GM19463 (cell line): ENCODE results near the gene IGLL5.
"Not testable (repeated sequence)": the region's sequence is repeated elsewhere in the genome, so short reads cannot be mapped to it uniquely, and the experiment has no call there.

Experiments
- ATAC-seq: cut with Tn5 transposase; IDR thresholded peaks from one replicate; pipeline ENCODE4 v1.9.1; 2021; ENCODE audit warnings: mild to moderate bottlenecking, moderate library complexity; ENCODE audit not compliant: unreplicated experiment

Gene IGLL5

GRCh38 chr22:22884010-22884887, 3.4 kb upstream of the IGLL5 start:
- ATAC-seq: no peak

- peak; percentile 59 for ATAC-seq
Measured at GRCh38 chr22:22884888-22885840, 2.5 kb upstream of the IGLL5 start.

- ATAC-seq: no peak
Measured at GRCh38 chr22:22886546-22886945, 1.1 kb upstream of the IGLL5 start.

GRCh38 chr22:22888571-22889353, 1.1 kb downstream of the IGLL5 start:
- no peak for ATAC-seq

- ATAC-seq: no peak
Measured at GRCh38 chr22:22890085-22890484, 2.5 kb downstream of the IGLL5 start.

GRCh38 chr22:22891139-22891621, 3.6 kb downstream of the IGLL5 start:
- no peak for ATAC-seq

GRCh38 chr22:22892096-22893052, 4.8 kb downstream of the IGLL5 start:
- ATAC-seq: no peak

- ATAC-seq: no peak
Measured at GRCh38 chr22:22893077-22893805, 5.6 kb downstream of the IGLL5 start.

GRCh38 chr22:22893891-22894739, 6.5 kb downstream of the IGLL5 start:
- ATAC-seq: no peak

GRCh38 chr22:22894740-22895731, 7.4 kb downstream of the IGLL5 start:
- ATAC-seq: no peak

- ATAC-seq: no peak
Measured at GRCh38 chr22:22895776-22896445, 8.3 kb downstream of the IGLL5 start.

- ATAC-seq: no peak
Measured at GRCh38 chr22:22896601-22897000, 9.0 kb downstream of the IGLL5 start.

- no peak for ATAC-seq
Measured at GRCh38 chr22:22897091-22897490, 9.5 kb downstream of the IGLL5 start.

- no peak for ATAC-seq
Measured at GRCh38 chr22:22897947-22898346, 10.3 kb downstream of the IGLL5 start.

GRCh38 chr22:22898411-22898950, 10.9 kb downstream of the IGLL5 start:
- not testable (repeated sequence) for ATAC-seq
